Vagina (tissue), 2 donors: ENCODE measurements around the gene PPARD.

Source experiments
- CTCF ChIP-seq, 3 experiments: fragments of 450-650 bp in 2 of 3; fragments of 200-600 bp in 1 of 3; sonication (generic) in 1 of 3; IDR thresholded peaks; one replicate each; pipeline ENCODE4 v1.5.1; 2017 to 2019; ENCODE audit warnings: antibody characterized with exemption in 3 of 3, mild to moderate bottlenecking in 2 of 3, moderate library complexity in 2 of 3
- POLR2A ChIP-seq, 2 donors: fragments of 450-650 bp; IDR thresholded peaks; one replicate each; pipeline ENCODE4 v1.6.1; 2017; ENCODE audit warnings: antibody characterized with exemption in 2 of 2, mild to moderate bottlenecking in 2 of 2, moderate library complexity in 2 of 2
- POLR2AphosphoS5 ChIP-seq, 2 donors: sonication (generic); formaldehyde crosslinking; IDR thresholded peaks; one replicate each; pipeline ENCODE4 v1.9.0; 2017; ENCODE audit warnings: antibody characterized with exemption in 2 of 2, mild to moderate bottlenecking in 2 of 2, low read depth in 1 of 2; ENCODE audit not compliant: insufficient read depth in 1 of 2

GRCh38 chr6:35359744-35360348 is 17.5 kb downstream of the PPARD start:
- no peak for TF ChIP-seq CTCF (IDR thresholded peaks at IDR 0.05)
- TF ChIP-seq POLR2AphosphoS5 (IDR thresholded peaks at IDR 0.05; ENCODE audit: insufficient read depth in 1 of 2, low read depth in 1 of 2): no peak
- TF ChIP-seq POLR2A (IDR thresholded peaks at IDR 0.05): no peak
